Suprapubic skin (tissue), 4 donors: Measurements from ENCODE around the gene APC2. TPM values are rescaled to one million over a fixed set of nuclear protein-coding genes. Genes with fewer than 3 reads are reported as not detected.

Experiments
- DNase-seq, 2 donors: peaks; one replicate each; pipeline ENCODE4 v3.0.0-alpha.2; 2019; ENCODE audit warnings: low spot score in 2 of 2
- H3K27ac ChIP-seq: fragments of 200-600 bp; sonication (generic); one replicate; pipeline ENCODE4 v1.5.1; 2019
- H3K27me3 ChIP-seq: fragments of 200-600 bp; sonication (generic); one replicate; pipeline ENCODE4 v1.5.1; 2019
- H3K36me3 ChIP-seq: fragments of 200-600 bp; sonication (generic); one replicate; pipeline ENCODE4 v1.5.1; 2019
- H3K4me1 ChIP-seq: fragments of 200-600 bp; sonication (generic); one replicate; pipeline ENCODE4 v1.5.1; 2019
- H3K4me3 ChIP-seq: fragments of 200-600 bp; sonication (generic); one replicate; pipeline ENCODE4 v1.5.1; 2019; ENCODE audit warnings: mild to moderate bottlenecking
- H3K9me3 ChIP-seq: fragments of 200-600 bp; sonication (generic); one replicate; pipeline ENCODE4 v1.5.1; 2019
- EP300 ChIP-seq: sonication (generic); formaldehyde crosslinking; IDR thresholded peaks from one replicate; pipeline ENCODE4 v1.6.1; 2017; ENCODE audit warnings: antibody characterized with exemption
- POLR2A ChIP-seq, 2 donors: fragments of 450-650 bp; IDR thresholded peaks; one replicate each; pipeline ENCODE4 v1.6.1; 2017; ENCODE audit warnings: antibody characterized with exemption in 2 of 2, mild to moderate bottlenecking in 2 of 2, moderate library complexity in 2 of 2
- POLR2AphosphoS5 ChIP-seq, 3 donors: sonication (generic); formaldehyde crosslinking; IDR thresholded peaks; one replicate each; pipeline ENCODE4 v1.6.1; 2017; ENCODE audit warnings: antibody characterized with exemption in 3 of 3
- WGBS: methylation state at CpG from one replicate; pipeline ENCODE4 v1.1.5; 2018; 5-methylcytosine and 5-hydroxymethylcytosine counted together
- total RNA-seq, 4 donors: library from RNA; depleted of rRNA; stranded (reverse); fragments of >200 nt; gene quantifications; one replicate each; pipeline ENCODE4 v1.1.0, GENCODE V29; 2016
- TF ChIP-seq, protein P1 (sequence below), 2 donors: fragments of 200-600 bp in 1 of 2; fragments of 450-650 bp in 1 of 2; sonication (generic) in 1 of 2; IDR thresholded peaks; one replicate each; pipeline ENCODE4 v1.5.1; 2016 to 2019; ENCODE audit warnings: antibody characterized with exemption in 2 of 2, mild to moderate bottlenecking in 1 of 2, moderate library complexity in 1 of 2

APC2 gene
- total RNA-seq, 4 donors from 2014 or later = 0.08 to 0.30 (median 0.26) TPM; not detected in 1

DNA sequence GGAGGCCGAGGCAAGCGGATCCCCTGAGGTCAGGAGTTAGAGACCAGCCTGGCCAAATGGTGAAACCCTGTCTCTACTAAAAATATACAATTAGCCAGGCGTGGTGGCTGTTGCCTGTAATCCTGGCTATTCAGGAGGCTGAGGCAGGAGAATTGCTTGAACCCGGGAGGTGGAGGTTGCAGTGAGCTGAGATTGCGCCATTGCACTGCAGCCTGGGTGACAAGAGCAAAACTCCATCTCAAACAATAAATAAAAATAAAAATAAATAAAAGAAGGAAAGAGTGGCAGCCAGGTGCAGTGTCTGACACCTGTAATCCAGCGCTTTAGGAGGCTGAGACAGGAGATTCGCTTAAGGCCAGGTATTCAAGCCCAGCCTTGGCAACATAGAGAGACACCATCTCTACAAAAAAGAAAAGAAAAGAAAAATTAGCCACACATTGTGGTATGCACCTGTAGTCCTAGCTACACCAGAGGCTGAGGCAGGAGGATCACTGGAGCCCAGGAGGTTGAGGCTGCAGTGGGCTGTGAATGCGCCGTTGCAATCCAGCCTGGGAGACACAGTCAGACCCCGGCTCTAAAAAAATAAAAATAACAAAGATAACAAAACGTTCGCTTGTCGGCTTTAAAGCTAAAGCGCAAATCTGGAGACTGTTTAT lies 52.6 kb downstream of the APC2 start:
- TF ChIP-seq, protein P1, sequence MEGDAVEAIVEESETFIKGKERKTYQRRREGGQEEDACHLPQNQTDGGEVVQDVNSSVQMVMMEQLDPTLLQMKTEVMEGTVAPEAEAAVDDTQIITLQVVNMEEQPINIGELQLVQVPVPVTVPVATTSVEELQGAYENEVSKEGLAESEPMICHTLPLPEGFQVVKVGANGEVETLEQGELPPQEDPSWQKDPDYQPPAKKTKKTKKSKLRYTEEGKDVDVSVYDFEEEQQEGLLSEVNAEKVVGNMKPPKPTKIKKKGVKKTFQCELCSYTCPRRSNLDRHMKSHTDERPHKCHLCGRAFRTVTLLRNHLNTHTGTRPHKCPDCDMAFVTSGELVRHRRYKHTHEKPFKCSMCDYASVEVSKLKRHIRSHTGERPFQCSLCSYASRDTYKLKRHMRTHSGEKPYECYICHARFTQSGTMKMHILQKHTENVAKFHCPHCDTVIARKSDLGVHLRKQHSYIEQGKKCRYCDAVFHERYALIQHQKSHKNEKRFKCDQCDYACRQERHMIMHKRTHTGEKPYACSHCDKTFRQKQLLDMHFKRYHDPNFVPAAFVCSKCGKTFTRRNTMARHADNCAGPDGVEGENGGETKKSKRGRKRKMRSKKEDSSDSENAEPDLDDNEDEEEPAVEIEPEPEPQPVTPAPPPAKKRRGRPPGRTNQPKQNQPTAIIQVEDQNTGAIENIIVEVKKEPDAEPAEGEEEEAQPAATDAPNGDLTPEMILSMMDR (IDR thresholded peaks at IDR 0.05) = no peak
- TF ChIP-seq EP300 = no peak
- no peak for TF ChIP-seq POLR2A (IDR thresholded peaks at IDR 0.05)
- TF ChIP-seq POLR2AphosphoS5 (IDR thresholded peaks at IDR 0.05) = no peak
- DNase-seq = no peak
- H3K9me3 ChIP-seq = no peaks in the 10 kb centered on the region
- H3K4me3 ChIP-seq = no peak overlapping the region
- H3K27ac ChIP-seq = no peak overlapping the region
- H3K4me1 ChIP-seq = peaks cover 29% of the 10 kb centered on the region
- H3K27me3 ChIP-seq = peaks cover 20% of the 10 kb centered on the region
- WGBS = 60% methylated on average over 14 of the region's 14 CpGs
- no peaks in the 10 kb centered on the region for H3K36me3 ChIP-seq

DNA sequence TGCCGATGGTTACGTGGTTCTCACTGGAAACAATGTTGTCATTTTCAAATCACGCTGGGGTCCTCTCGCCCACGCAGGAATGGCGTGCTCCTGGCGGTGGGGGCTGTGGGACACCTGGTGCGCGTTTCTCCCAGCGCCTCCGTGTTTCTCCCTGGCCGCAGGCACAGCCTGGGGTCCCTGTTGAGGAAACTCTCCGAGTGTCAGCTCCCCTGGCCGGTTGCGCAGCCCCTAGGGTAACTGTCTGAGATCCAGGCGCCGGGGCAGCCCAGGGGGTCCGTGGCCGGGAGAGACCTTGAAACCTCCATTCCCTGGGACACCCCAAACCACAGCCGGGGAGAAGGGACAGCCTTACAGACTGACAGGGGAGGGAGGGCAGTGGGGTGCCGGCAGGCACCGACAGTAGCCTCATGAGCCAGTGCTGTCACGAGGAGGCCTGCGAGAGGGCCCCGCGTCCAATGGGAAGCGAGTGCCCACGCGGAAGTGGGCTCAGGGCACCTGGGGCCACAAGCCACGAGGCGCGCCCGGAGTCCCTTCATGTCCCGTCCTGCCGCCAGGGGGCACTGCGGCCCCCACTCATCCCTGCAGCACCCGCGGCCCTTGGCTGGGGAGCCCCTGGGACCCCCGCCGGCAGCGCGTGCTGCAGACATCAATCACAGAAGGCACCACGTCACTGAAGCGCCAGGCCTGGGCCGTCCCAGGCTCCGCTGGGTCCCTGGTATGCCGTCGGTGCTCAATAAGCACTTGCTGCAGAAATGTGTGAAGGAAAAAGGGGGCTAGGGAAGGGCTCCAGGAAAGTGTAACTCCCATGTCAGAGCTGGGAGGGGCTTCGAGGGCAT lies 53.4 kb downstream of the APC2 start:
- peak in 1 of 2 donors; percentile 68 for DNase-seq
- no peak for TF ChIP-seq POLR2A (IDR thresholded peaks at IDR 0.05)
- TF ChIP-seq, protein P1 (IDR thresholded peaks at IDR 0.05) = peak; percentile 50 to 77
- Histone ChIP-seq H3K4me3 (peak overlapping the region; percentile 10), H3K27ac (no peak overlapping the region), H3K27me3 (peaks cover 17% of the 10 kb centered on the region), H3K4me1 (peaks cover 35% of the 10 kb centered on the region), H3K36me3 (no peaks in the 10 kb centered on the region), H3K9me3 (no peaks in the 10 kb centered on the region)
- WGBS = 21% methylated on average over 11 of the region's 49 CpGs

DNA sequence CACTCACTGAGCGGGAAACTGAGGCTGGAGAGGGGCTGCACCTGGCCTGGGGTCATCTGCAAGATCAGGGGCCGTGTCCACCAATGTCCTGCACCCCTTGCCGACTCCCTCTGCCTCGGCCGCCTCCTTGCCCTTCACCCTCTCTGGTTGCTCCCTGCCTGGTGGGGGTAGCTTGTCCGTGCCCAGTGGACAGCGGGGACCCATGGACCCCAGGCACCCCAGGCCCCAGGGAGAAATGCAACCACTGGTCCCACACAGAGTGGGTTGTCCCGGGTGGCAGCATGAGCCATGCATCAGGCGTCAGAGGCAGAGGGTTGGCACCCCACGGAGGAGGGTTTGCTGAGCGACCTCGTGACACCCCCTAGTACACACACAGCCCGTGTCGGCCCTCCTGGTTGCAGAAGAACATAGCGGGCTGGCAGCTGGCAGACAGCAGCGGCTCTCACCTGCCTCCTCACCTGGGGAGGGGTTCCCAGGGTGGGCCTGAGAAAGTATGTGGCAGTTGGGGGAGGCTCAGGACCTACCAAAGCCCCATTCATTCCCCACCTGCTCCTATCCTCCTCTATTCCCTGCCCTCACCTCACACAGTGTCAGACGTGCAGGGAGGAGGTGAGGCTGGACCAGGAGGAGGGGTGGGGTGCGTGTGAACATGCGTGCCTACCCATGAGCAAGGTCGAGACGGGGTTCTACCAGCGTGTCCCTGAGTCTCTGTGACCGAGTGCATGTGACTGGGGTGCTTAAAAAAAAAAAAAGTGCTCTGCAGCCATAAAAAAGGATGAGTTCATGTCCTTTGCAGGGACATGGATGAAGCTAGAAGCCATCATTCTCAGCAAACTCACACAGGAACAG lies 54.2 kb downstream of the APC2 start:
- WGBS = 40% methylated on average over 13 of the region's 23 CpGs
- H3K27ac ChIP-seq = no peak overlapping the region
- H3K36me3 ChIP-seq = no peaks in the 10 kb centered on the region
- TF ChIP-seq POLR2AphosphoS5 (IDR thresholded peaks at IDR 0.05) = no peak
- no peak for TF ChIP-seq EP300
- no peak for TF ChIP-seq POLR2A (IDR thresholded peaks at IDR 0.05)
- TF ChIP-seq, protein P1 (IDR thresholded peaks at IDR 0.05) = no peak
- peak in 1 of 2 donors; percentile 59 for DNase-seq
- peaks cover 17% of the 10 kb centered on the region for H3K27me3 ChIP-seq
- no peaks in the 10 kb centered on the region for H3K9me3 ChIP-seq
- H3K4me3 ChIP-seq = no peak overlapping the region
- H3K4me1 ChIP-seq = peaks cover 38% of the 10 kb centered on the region

DNA sequence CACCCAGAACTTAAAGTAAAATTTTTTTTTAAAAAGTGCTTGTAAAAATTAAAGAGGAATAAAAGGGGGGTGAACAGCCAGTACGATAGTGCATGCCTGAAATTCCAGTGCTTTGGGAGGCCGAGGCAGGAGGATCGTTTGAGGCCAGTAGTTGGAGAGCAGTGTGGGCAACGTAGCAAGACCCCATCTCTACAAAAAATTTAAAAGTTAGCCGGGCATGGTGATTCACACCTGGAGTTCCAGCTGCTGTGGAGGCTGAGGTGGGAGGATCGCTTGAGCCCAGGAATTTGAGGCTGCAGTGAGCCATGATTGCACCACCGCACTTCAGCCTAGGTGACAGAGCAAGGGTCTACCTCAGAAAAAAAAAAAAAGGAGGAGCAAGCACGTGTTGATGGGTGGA lies 55.1 kb downstream of the APC2 start:
- WGBS = 82% methylated on average over 8 of the region's 8 CpGs
- Histone ChIP-seq H3K36me3 (no peaks in the 10 kb centered on the region), H3K9me3 (no peaks in the 10 kb centered on the region), H3K27ac (no peak overlapping the region), H3K4me3 (no peak overlapping the region), H3K27me3 (peaks cover 17% of the 10 kb centered on the region), H3K4me1 (peaks cover 38% of the 10 kb centered on the region)
- no peak for DNase-seq
- TF ChIP-seq EP300 (no peak), POLR2AphosphoS5 (IDR thresholded peaks at IDR 0.05) (no peak), POLR2A (IDR thresholded peaks at IDR 0.05) (no peak)
- TF ChIP-seq, protein P1 (IDR thresholded peaks at IDR 0.05) = no peak
